Choroid plexus epithelial cell (primary cell): ENCODE results near the gene STON1.

ENCODE experiments used
- DNase-seq: peaks from one replicate; pipeline ENCODE4 v3.0.0-alpha.2; 2010; ENCODE audit warnings: low read depth
- H3K4me3 ChIP-seq: 2 replicates; pipeline ENCODE4 v1.5.1; 2011; ENCODE audit warnings: low read depth, mild to moderate bottlenecking, control low read depth, low read length, moderate library complexity
- TF ChIP-seq, protein P1 (sequence below): conservative IDR thresholded peaks from 2 replicates; pipeline ENCODE4 v1.5.1; 2011; ENCODE audit warnings: low read depth, mild to moderate bottlenecking, control low read depth, inconsistent platforms, low read length, moderate library complexity

STON1 gene

DNA sequence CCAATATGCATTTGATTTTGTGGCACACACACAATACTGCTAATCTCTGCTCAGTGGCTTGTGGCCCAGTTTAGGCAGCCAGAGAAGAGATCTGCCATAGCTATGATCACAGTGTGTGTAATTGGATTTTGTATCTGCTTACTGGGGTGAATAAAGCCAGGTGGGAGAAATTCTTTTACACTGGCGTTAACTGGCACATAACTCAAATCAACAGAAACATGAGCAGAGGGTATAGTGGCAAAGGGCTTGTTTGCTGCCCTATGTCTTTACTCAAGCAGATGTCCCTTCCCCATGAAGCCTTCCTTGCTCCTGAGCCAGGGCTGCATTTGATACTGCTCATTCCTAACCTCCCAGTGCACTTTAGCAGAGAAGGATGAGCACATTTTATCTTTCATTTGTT is 28.5 kb downstream of the STON1 start:
- no peak overlapping the region for H3K4me3 ChIP-seq
- TF ChIP-seq, protein P1, sequence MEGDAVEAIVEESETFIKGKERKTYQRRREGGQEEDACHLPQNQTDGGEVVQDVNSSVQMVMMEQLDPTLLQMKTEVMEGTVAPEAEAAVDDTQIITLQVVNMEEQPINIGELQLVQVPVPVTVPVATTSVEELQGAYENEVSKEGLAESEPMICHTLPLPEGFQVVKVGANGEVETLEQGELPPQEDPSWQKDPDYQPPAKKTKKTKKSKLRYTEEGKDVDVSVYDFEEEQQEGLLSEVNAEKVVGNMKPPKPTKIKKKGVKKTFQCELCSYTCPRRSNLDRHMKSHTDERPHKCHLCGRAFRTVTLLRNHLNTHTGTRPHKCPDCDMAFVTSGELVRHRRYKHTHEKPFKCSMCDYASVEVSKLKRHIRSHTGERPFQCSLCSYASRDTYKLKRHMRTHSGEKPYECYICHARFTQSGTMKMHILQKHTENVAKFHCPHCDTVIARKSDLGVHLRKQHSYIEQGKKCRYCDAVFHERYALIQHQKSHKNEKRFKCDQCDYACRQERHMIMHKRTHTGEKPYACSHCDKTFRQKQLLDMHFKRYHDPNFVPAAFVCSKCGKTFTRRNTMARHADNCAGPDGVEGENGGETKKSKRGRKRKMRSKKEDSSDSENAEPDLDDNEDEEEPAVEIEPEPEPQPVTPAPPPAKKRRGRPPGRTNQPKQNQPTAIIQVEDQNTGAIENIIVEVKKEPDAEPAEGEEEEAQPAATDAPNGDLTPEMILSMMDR = no peak
- DNase-seq = no peak

DNA sequence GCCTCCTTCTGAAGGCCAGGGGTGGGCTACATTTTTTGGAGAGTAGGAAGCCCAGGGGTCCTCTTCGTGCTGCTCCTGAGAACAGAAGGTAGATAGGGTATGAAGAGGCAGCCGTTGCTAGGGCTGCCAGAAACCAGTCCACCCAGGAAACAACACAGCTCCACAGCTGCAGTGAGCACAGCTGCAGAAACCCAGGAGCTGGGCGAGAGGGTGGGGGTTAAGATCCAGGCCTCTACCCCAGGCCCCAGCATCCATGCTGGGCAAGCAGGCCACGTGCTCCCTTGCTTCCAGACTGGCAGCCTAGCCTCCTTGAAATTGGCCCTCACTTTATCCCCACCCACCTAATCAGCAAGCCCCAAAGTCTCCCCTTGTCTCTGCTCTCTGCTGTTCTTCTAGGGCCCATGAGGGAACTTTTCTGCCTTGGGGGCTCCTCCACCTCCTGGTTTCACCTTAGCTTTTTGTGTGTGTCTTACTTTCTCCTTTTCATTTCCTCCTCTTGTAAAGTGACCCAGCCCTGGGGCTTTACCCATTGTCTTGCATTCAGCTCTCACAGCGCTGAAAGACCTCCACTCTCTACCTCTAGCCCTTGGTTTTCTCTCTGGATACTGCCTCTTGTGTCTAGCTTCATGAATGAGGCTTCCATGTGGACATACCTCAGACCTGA is 30.7 kb downstream of the STON1 start:
- no peak overlapping the region for H3K4me3 ChIP-seq
- TF ChIP-seq, protein P1 = no peak
- no peak for DNase-seq

DNA sequence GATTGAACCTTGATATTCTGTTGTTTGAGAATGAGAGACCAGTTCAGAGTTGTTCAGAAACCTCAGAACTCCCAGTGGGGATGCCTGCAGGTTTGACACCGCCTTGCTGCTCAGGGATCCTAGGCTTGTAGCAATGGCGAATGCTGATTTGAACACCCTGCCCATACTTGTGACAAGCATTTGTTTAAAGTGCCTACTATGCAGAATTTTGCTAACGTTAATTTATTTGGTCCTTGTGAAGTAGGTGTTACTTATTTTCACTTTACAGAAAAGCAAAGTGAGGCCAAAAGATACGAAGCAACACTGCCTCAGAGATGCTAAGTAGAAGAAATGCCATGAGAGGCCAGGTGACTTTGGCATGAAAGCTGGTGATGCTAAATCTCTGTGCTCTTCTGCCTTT is 32.3 kb downstream of the STON1 start:
- H3K4me3 ChIP-seq = no peak overlapping the region
- DNase-seq = no peak
- TF ChIP-seq, protein P1 = no peak

DNA sequence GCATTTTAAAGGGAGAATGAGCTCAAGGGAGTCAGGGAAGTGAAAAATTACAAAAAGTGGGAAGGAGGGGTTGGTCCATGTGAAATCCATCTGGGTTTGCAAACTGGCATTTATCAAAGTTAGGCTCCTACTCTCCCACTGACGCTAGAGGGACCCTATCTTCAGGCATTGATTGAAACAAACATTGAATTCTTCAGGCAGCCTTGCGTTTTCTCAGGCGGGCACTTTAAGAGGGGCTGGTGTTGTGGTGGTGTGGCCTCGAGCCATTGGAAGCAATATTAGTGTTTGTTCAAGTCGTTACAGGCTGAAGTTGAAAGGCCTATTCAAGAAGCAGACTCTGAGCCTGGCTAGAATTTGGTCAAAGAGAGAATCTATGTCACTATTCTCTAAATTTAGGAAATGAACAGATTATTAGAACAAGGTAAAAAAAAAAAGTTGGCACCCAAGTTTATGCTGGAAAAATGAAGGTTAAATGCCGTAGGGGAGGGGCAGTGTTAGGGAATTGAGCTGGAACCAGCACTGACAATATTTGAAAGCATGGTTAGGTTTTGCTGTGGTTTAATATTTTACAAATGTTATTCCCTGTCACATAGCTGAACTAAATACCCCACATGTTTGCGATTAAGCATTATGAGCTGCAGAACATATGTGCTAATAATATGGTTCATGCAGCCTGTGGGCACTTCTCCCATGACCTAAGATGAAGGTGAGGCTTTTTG is 36.8 kb downstream of the STON1 start:
- no peak overlapping the region for H3K4me3 ChIP-seq
- peak; percentile 53 for DNase-seq
- TF ChIP-seq, protein P1 = peak; percentile 74

DNA sequence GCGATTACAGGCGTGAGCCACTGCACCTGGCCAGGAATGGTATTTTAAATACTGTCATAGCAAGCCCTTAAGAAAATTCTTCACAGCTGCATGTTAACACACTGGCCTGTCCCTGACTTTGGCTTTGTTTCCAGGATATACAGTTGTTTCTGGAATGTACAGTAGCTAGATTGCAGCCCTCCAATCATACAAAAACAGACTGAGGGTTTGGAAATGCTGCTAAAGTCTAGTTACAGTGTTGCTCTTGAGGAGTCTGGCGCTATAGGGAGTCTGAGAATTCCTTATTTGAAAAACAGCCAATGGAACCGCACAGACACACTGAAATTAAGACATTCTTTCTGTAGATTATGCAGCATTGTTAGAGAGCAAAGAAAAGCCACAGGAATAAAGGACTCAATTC is 37.7 kb downstream of the STON1 start:
- no peak overlapping the region for H3K4me3 ChIP-seq
- TF ChIP-seq, protein P1 = no peak
- DNase-seq = peak; percentile 65

DNA sequence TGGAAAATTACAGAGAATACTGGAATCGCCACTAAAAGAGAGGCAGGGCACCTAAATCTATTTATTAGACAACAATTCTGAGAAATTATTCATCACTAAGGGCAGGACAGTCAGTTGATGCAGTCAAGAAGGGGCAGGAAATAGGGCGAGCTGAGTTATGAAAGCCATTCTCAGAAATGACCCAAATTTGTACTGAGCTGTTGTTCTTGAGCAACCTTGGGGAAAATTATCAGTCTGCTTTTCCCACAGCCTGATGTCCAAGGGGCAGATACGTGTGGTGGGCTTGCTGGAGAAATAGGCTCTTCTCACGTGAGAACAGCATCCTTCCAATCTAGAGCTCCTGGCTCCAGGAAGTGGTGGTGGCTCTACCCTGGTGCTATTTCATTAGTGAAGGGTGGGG is 38.6 kb downstream of the STON1 start:
- DNase-seq = peak; percentile 25
- no peak overlapping the region for H3K4me3 ChIP-seq
- TF ChIP-seq, protein P1 = no peak

DNA sequence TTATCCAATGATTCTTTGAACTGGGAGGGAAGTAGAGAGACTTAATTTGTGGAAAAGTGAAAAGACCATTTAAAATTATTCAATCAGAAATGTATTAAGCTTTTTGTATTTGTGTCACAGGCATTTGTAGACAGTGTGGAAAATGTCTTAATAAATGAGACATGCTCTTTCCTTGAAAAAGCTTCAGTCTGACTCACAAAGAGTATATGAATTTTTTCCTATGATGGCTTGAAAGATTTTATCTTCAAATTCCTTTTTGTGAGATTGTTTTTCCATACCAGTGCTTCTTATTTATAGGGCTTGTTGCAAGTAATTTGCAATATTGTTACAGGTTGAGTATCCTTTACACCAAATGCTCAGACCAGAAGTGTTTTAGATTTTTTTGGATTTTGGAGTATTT is 39.5 kb downstream of the STON1 start:
- TF ChIP-seq, protein P1 = no peak
- DNase-seq = no peak
- H3K4me3 ChIP-seq = no peak overlapping the region
